OCI-LY7 (cell line): Measurements from ENCODE around the gene AK9.

Experiments
- CTCF ChIP-seq: fragments of 200-600 bp; sonication (generic); conservative IDR thresholded peaks from 2 replicates; pipeline ENCODE4 v1.5.1; 2014; ENCODE audit warnings: mild to moderate bottlenecking, antibody characterized with exemption, low read length, moderate library complexity, mixed read lengths
- EZH2phosphoT487 ChIP-seq: fragments of 200-600 bp; sonication (generic); IDR thresholded peaks from 2 replicates; pipeline ENCODE4 v1.6.1; 2018; ENCODE audit warnings: low read depth, borderline replicate concordance, mild to moderate bottlenecking, mixed run types, antibody characterized with exemption, low read length, moderate library complexity, mixed read lengths

GRCh38 chr6:109714611-109715010 lies 23.6 kb upstream of the AK9 start:
- no peak for TF ChIP-seq CTCF
- no peak for TF ChIP-seq EZH2phosphoT487
